NCI-H2081 (cell line): ENCODE data around the gene LGALS3.

Experiments used
- DNase-seq, 2 experiments: peaks; one replicate each; lab custom pipeline; 2025; lab: John Stamatoyannopoulos, UW

Gene LGALS3

DNA sequence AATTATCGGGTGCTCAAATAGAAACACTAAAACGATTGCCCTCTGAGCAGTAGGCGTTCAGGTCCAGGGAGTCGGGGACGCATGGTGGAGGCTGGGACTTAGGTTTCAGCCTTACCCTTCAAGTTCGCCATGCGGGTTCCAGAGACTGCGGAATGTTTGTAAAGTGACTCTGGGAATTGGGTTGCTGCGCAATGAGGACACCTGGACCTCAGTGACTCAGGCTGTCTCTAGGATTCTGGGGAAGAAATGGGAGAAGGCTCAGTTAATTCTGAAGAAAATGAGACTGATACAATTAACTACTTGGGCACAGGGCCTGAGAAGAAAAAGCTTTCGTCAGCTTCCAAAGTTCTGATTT lies 1.1 kb downstream of the LGALS3 start:
- no peak for DNase-seq

DNA sequence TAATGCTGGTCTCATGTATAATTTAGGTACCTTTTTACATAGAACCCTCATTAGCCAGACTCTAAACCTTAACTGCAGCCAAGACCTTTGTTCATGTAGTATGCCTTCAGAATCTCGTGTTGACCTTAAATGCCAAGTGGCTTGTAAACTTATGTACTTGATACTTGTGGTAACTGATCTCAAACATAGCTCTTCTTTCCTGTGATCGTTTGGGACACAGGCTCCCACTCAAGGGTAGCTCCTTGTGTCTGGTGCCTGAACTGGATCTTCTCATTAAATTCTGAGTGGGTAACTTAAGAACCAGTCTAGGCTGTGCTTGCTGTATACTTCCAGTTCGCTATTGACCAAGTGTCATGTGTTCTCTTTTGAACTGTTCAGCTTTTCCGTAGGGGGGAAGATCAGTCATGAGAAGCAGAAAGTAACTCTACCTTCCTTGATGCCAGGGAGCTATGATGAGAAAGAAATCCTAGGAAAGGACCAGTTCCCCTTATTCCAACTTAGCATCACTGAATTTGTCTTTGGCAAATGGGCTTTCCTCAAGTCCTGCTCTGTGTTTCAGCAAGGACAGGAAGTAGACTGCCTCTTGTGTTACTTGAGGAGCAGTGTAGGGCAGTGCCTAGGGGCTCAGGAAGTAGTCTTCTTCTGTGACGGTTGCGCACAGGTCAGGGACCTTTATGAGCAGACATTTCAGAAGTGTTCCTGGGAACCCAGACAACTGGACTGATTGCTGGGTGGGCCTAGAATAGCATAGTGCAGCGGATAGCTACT lies 2.5 kb downstream of the LGALS3 start:
- no peak for DNase-seq

DNA sequence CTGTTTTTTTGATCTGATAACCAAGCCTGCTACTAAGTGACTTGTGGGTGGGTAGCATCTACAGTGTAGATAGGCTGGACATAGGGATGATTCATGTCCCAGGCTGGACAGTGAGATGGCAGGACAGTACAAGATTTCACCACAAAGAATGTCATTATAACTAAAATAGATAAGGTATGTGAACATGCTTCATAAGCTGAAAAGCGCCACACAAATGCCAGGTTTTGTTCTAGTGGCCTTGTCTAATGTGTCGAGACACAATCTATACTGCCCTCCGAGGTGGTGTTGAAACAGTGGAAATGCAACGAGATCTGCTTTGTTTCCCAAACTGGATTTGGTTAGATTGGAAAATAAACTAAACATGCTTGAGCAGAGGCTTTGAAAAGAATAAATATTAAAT lies 4.4 kb downstream of the LGALS3 start:
- DNase-seq = no peak

DNA sequence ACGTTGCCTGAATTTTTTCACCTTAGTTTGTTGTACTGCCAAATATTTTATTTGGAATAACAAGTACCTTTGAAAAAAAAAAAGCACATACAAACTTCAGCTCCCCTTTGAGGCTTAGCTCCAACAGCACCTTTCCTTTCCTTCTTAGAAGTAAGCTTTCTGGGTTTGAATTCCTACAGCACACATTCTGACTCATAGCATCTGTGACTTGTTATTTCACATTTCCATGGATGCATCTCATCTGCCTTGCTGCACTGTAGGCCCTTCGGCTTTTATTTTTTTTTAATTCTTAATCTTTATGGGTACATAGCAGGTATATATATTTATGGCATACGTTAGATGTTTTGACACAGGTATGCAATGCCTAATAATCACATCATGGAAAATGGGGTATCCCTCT lies 7.2 kb downstream of the LGALS3 start:
- no peak for DNase-seq

DNA sequence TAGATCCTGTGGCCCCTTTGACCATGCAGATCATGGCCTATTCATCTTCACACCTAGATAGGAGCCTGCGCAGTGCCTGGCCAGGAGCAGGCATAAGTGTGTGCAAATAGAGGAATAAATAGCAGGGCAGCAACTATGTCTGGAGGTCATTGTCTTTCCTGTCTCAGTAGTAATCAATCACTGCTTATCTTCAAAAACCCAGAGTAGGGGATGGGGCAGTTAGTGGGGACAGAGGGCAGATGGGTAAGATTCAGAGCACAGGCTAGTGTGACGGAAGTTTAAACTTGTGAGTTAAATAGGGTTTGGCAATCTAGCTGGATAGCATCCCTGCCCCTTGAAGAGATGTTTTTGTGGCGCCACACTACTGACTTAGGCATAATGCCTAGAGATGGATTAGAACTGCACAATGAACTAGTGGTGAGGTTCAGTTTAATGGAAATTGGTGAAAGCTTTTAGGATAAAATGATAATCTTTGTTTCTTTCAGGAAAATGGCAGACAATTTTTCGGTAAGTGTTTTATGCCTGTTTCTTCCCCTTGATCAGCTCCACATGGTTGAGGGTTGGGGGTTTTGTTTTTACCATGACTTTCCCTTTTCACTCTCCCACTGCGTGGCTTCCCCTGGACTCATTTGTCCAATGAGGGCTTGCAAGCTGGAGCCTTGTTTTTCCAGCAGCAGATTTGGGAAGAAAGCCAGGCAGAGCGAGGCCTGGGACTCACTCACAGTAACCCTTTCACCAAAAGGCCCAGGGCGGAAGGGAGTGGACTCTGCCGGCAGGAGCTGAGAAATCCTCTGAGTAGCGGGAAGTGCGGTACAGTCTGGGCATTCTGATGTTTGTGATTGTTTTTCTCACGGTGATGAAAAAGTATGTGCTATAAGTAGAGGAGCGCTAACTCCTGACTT lies 8.1 kb downstream of the LGALS3 start:
- no peak for DNase-seq

DNA sequence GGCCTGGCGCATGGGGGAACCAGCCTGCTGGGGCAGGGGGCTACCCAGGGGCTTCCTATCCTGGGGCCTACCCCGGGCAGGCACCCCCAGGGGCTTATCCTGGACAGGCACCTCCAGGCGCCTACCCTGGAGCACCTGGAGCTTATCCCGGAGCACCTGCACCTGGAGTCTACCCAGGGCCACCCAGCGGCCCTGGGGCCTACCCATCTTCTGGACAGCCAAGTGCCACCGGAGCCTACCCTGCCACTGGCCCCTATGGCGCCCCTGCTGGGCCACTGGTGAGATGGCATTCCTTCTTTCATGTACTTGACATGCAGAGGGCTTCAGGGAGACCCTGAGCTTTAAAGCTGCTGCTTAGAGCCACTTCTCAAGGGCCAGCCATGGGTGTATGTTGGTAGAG lies 9.0 kb downstream of the LGALS3 start:
- DNase-seq = no peak

DNA sequence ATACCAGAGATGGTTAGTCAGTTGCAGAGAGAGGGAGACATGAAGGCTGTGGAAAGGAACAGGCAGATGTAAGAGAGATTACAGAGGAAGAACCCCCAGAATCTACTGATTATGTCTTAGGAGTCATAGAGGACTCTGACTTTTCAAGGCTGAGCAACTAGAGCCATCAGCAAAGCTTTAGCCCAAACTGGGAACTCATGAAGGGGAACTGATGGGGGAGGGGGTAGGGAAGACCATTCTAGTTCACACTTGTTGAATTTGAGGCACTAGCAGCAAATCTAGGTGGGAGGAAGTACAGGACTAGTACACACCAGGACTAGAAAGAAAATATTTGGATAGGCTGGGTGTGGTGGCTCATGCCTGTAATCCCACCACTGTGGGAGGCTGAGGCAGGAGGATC lies 10.1 kb downstream of the LGALS3 start:
- no peak for DNase-seq

DNA sequence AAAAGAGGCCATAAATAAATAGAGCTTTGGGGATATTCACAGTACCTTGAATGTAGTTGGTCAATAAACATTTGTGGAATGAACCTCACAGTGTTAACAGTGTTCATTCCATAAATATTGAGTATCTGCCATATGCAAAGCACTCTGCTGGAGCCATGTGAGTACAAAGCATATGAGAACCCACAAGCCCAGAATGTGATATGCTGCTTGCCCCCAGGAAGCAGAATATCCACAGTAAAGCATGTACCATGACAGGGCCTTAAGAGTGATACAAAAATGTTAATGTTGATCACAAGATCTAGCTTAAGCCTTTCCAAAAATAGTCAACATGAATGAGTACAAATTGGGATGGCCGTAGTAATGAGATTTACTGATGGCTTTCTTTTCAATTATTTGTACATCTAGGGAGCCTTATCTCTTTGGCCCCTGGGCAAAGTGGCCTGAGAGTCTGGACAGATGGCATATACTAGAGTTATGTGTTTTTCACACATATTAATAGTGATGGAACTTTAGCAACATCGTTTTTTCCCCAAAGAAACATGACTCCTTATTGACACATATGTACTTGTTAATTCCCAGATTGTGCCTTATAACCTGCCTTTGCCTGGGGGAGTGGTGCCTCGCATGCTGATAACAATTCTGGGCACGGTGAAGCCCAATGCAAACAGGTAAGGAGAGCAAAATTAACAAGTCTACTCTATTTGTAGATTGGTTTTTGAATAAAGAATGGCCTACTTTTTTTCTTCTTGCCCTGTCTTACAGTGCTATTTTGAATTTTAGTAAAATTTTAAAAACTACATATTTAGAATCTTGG lies 10.9 kb downstream of the LGALS3 start:
- no peak for DNase-seq

DNA sequence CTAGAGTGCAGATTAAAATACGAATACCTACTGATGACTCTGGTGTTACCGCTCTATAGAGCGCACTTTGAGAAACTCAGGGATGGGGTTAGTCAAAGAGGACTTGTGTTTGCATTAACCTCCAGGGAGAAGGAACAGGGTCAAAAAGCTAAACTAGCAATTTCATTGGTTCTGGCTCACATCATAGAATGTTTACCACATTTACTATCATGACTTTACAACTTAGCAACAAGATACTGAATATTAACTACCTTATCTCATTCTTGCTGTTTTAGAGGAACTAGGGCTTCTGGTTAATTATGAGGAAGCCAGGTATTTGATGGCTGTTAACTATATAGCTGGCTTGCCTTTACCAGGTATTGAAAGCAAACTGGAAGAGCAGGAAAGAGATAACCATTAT lies 12.8 kb downstream of the LGALS3 start:
- no peak for DNase-seq

DNA sequence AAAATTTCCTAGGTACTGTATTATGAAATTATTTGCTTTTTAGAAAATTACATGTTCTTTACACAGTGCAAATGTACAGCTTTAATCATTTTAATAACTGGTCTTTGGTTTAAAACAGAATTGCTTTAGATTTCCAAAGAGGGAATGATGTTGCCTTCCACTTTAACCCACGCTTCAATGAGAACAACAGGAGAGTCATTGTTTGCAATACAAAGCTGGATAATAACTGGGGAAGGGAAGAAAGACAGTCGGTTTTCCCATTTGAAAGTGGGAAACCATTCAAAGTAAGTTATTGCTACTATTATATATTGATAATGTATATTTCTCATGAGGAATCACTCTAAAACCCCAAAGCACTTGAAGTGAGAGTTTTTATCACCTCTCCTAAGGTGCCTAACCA lies 13.4 kb downstream of the LGALS3 start:
- peak; percentile 6 to 49 for DNase-seq

DNA sequence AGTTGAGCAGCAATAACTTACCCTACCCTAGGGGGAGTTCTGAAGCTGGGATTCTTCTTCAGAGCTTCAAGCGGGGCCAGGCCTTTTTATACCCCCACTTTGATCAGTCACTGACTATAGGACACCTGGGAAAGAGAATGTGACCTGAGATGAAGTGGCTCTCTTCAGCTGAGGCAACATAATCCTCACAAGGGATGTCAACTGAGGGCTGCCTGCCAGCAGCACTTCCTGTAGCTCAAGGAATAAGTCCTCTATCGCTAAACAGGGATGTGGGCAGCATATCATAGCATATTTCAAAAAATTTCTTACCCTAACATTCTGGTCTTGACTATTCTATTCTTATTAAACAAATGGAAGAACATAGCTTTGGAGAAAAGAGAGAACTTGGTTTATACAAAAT lies 17.4 kb downstream of the LGALS3 start:
- DNase-seq = no peak

DNA sequence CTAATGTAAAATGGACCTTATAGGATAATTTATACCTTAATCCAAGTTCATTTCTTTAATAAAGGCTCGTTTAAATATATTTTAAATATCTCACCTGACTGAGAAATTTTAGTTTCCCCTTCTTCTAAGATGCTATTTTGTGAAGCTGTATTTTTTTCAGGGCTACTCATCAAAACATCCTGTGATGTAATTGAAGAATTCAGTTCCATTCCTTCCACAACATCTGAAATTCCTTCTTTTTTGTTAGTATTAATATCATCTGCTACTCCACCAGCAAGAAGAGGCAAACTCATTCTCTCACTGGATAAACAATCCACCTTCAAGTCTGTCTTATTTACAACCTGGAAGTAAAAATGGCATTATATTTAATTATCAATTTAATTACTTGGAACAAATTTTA lies 22.5 kb downstream of the LGALS3 start:
- DNase-seq = no peak

DNA sequence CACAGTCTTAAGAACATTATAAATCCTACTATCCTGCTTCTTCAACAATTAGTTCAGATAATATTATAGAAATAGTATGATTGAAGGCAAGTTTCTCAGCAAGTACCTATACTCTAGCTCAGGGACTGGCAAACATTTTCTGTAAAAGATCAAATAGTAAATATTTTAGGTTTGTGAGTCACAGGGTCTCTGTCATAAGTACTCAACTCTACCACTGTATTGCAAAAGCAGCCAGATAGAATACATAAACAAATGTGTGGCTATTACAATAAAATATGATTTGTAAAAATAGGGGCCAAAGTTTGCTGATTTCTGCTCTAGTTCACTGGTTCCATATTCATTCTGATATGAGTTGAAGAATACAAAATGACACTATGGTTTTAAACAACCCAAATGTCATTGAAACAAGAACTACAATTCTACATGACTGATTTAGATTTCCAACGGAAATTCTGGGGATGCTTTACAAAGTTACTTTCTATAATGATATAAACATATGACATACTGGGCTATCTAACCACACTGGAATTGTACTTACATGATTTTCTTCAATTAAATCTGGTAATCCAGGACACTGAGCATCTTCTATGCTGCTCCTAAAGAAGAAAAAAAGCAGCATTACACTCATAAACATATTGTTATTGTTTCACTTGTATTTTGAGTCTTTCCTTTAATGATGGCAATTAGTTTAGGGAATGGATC lies 23.2 kb downstream of the LGALS3 start:
- no peak for DNase-seq

DNA sequence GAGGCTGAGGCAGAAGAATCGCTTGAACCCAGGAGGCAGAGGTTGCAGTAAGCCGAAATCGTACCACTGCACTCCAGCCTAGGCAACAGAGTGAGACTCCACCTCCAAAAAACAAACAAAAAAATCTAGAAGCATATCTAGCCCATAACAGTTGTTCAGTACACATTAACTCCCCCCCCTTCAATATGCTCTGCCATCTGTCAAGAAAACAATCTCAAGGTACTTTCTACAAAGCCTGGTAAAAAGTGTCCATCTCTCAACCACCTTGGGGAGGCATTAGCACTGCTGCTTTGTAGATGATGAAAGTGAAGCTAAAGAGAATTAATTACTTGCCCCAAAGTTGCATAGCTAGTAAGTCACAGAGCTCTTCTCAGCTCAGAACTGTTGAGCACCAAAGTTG lies 24.9 kb downstream of the LGALS3 start:
- no peak for DNase-seq

DNA sequence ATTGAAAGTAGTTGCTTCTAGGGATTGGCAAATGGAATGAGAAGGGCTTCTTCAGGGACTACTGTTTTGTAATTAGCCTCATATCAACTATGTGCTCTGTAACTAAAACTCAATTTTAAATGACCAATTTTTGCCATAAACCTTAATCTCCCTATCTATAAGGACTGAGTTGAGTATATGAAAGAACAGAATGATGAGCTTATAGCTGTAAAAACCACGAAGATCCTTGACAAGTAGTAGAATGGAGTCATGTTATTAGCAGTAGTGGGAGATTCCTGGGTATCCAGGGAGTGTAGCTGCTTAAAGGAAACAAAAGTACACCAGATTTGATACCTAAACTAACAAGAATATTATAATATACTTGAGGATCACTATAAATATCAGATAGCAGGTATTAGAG lies 28.0 kb downstream of the LGALS3 start:
- DNase-seq = no peak

DNA sequence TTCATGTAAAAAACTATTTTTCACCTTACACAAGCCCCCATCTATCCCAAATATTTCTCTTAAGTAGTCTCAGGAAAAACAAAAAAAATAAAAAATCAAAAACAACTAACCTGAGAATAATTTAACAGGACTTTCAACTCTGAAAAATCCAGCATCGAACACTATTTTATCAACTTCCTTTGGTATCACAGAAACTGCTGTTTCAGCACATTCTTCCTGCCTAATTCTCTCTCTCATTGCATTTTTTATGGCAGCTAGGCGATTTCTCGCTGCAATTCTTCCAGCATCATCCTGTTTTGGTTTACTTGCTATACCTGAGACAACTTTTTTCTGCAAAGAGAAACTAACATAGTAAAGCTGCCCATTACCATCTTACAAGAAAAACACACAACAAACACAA lies 29.4 kb downstream of the LGALS3 start:
- DNase-seq = no peak

DNA sequence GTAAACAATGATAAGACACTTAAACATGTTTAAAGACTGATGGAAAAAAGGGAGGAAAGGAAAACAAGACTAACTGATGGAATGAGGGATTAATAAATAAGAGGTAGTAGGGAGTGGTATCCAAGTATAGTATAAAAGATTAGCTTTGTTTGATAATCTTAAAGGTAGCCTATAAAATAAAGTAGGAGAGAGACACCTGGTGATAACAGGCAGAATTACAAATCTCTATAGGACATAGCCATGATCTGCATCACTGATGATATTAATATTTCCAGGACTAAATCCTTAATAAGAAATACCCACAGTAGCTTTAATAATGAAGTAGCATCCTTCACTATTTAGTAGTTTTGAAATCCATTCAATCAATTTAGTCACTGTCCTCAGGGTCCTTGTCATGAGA lies 31.9 kb downstream of the LGALS3 start:
- DNase-seq = peak; percentile 2 to 16

DNA sequence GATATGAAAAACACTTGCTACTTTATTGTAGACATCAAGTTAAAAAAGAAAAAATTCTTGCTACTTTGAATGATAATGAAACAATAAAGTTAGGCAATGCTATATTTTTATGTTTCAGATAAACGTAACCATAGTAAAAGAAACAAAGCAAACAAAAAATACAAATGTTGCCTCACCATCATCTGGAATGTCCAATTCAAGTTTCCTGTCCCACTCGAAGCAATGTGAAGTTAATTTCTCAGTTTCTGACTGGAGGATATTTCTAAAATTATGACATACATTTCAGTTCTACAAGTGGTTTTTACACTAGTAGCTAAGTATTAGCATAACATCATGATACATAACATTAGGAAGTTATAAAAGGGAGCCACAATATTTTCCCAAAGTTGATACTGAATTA lies 41.5 kb downstream of the LGALS3 start:
- no peak for DNase-seq

DNA sequence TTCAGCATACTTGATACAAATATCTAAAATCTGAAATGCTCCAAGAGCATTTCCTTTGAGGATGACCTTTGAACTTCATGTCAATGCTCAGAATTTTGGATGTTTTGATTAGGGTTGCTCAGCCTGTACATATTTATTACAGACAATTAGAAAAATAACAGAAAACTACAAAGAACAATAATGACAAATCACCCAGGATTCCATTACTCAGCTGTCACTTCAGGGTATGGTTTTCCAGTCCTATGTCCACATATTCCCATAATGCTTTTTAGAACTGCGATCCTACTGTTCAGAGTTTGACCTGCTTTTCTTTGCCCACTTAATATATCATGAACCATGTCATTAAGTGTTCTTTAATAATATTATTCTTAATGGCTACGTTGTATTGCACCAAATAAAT lies 51.0 kb downstream of the LGALS3 start:
- no peak for DNase-seq

DNA sequence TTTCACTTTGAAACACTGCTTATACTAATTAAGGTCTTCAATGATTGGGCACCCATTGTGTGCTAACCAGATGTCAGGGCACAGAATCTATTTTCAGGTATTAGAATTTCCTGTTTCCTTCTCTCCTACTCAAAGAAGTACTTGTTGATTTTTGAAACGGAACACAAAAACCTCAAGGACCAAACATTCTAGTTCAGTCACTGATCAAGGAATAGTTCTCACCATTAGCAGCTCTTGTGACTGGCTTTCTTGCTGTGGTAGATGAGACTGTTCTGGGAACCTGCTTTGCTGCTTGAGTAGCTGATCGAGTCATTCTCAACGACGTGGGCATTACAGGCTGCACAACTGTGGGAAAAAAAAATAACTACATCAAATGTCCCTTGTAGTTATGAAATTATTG lies 51.4 kb downstream of the LGALS3 start:
- no peak for DNase-seq

DNA sequence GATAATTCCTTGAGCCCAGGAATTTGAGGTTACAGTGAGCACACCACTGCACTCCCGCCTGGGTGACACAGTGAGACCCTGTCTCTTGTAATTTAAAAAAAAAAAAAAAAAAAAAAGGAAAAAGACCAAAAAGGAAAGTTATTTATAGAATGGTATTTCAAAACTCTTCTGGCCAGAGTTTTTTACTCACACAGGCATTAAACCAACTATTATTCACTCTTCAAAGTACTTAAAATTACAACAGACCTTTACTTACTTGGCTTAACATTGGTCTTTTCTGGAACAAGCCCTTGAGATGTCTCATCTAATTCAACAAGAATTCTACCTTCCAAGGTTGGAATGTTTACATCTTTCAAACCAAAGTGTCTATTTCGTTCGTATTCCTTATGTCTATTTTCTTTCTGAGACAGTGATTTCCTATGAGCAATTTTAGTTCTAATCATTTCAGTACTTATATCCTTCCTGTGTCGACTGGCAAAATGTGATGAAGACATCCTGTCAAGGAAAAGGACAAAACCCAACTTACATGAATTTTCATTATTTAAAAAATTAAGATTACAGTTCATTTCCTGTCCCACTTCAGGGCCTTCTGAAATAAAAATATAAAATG lies 59.7 kb downstream of the LGALS3 start:
- DNase-seq = no peak

DNA sequence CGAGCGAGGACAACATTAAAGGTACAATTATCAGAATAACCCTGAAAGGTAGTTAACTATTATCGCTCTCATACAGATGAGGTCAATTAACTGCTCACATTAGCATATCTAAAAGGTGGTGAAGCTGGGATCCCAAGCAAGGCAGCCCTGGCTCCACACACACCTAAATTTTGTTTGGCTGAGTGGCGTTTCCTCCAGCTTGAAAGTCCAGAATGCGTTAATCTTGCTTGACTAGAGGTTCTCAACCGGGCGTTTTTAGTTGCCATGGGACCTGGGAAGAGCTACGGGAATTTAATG lies 61.8 kb downstream of the LGALS3 start:
- peak in 1 of 2 experiments; percentile 31 for DNase-seq
